HepG2 (cell line): ENCODE measurements around the gene ZCCHC10. TPM values are rescaled to one million over a fixed set of nuclear protein-coding genes. Genes with fewer than 3 reads are reported as not detected.

Experiments
- MAFG ChIP-seq: sonication (generic); formaldehyde crosslinking; IDR thresholded peaks from 2 replicates; pipeline ENCODE4 v1.5.1; 2020; ENCODE audit warnings: mild to moderate bottlenecking, missing genetic modification reagents
- NPAS2 ChIP-seq: sonication (generic); formaldehyde crosslinking; IDR thresholded peaks from 2 replicates; pipeline ENCODE4 v1.8.0; 2022; ENCODE audit warnings: mild to moderate bottlenecking, missing genetic modification reagents, borderline replicate concordance
- NR2F2 ChIP-seq: IDR thresholded peaks from 2 replicates; pipeline ENCODE4 v1.6.1; 2012; ENCODE audit warnings: low read depth, inconsistent platforms, borderline replicate concordance
- SUZ12 ChIP-seq: fragments of 150-350 bp; IDR thresholded peaks from 2 replicates; pipeline ENCODE4 v1.6.1; 2014; ENCODE audit warnings: low read depth, low read length
- TSC22D2 ChIP-seq: sonication (generic); formaldehyde crosslinking; IDR thresholded peaks from 2 replicates; pipeline ENCODE4 v1.5.1; 2020; ENCODE audit warnings: missing genetic modification reagents, mild to moderate bottlenecking, borderline replicate concordance
- ZNF225 ChIP-seq: sonication (generic); formaldehyde crosslinking; IDR thresholded peaks from 2 replicates; pipeline ENCODE4 v1.4.0; 2020; ENCODE audit warnings: mild to moderate bottlenecking, missing genetic modification reagents
- polyA plus RNA-seq, 8 experiments: library from polyadenylated mRNA; depleted of rRNA in 3 of 8; stranded (reverse) in 7 of 8; unstranded in 1 of 8; fragments of >200 nt; fragmentation: Illumina TruSeq in 4 of 8; extraction: Trizol in 4 of 8; gene quantifications; 2 replicates each; pipeline versions ENCODE4 v1.2.1 to v1.2.3, GENCODE V29; 2011 to 2016; ENCODE audit warnings: low read depth in 4 of 8, missing spikeins in 1 of 8, mixed read lengths in 1 of 8; ENCODE audit not compliant: insufficient read depth in 1 of 8
- total RNA-seq, 5 experiments: library from RNA; depleted of rRNA; stranded (reverse); fragments of >200 nt; fragmentation: Illumina TruSeq; extraction: Trizol; gene quantifications; 2 replicates each; pipeline ENCODE4 v1.2.3, GENCODE V29; 2016; ENCODE audit warnings: low read depth in 1 of 5
- TF ChIP-seq, protein P1 (sequence below): sonication (generic); formaldehyde crosslinking; IDR thresholded peaks from 2 replicates; pipeline ENCODE4 v1.4.0; 2020; ENCODE audit warnings: missing genetic modification reagents
- TF ChIP-seq, protein P2 (sequence below): sonication (generic); formaldehyde crosslinking; IDR thresholded peaks from 2 replicates; pipeline ENCODE4 v1.5.0; 2020; ENCODE audit warnings: mild to moderate bottlenecking, missing genetic modification reagents, borderline replicate concordance
- TF ChIP-seq, protein P3 (sequence below): sonication (generic); formaldehyde crosslinking; IDR thresholded peaks from 2 replicates; pipeline ENCODE4 v1.4.0; 2020; ENCODE audit warnings: missing genetic modification reagents, borderline replicate concordance
- TF ChIP-seq, protein P4 (sequence below): sonication (generic); formaldehyde crosslinking; IDR thresholded peaks from 2 replicates; pipeline ENCODE4 v1.4.0; 2020; ENCODE audit warnings: missing genetic modification reagents, borderline replicate concordance
- TF ChIP-seq, protein P5 (sequence below): sonication (generic); formaldehyde crosslinking; IDR thresholded peaks from 2 replicates; pipeline ENCODE4 v1.8.0; 2022; ENCODE audit warnings: low read depth, missing genetic modification reagents

ZCCHC10 gene
- total and polyA plus RNA-seq, 2 of the 13 experiments (the other 11 are each of a cell fraction or from before 2014, with no cell fraction given) = 40.7 to 48.2 TPM

DNA sequence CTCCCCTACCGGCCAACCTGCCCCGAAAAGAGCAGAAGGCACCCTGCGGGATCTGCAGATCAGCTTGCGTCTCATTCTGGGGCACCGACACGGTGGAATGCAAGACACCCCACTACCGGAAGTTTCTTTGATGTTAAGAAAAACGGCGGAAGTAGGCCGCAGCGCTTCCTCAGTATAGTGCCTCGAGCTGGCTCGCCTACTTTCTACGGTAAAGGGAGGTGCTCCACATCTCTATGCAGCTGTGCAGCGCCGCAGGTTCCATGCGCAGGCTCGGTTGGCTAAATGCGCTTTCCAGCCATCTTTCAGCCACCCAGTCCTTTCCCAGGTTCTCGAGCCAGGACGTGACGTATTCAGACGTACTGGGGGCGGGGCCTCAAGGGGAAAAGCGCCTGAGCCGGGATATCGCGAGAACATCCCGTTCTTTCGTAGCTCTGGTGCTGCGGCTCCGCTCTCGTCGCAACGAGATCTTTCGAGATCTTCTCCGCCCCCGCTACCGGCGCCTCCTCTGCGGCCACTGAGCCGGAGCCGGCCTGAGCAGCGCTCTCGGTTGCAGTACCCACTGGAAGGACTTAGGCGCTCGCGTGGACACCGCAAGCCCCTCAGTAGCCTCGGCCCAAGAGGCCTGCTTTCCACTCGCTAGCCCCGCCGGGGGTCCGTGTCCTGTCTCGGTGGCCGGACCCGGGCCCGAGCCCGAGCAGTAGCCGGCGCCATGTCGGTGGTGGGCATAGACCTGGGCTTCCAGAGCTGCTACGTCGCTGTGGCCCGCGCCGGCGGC is 25.4 kb upstream of the ZCCHC10 start, which contains the start of gene HSPA4 (continued):
- peak; percentile 44; the same call in 1 of the 2 replicates for TF ChIP-seq TSC22D2 (CRISPR knock-in tag)
- TF ChIP-seq MAFG (CRISPR knock-in tag) = no peak
- no peak for TF ChIP-seq NPAS2
- TF ChIP-seq, protein P1, sequence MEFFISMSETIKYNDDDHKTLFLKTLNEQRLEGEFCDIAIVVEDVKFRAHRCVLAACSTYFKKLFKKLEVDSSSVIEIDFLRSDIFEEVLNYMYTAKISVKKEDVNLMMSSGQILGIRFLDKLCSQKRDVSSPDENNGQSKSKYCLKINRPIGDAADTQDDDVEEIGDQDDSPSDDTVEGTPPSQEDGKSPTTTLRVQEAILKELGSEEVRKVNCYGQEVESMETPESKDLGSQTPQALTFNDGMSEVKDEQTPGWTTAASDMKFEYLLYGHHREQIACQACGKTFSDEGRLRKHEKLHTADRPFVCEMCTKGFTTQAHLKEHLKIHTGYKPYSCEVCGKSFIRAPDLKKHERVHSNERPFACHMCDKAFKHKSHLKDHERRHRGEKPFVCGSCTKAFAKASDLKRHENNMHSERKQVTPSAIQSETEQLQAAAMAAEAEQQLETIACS (CRISPR knock-in tag) = no peak
- no peak for TF ChIP-seq NR2F2
- TF ChIP-seq, protein P2, sequence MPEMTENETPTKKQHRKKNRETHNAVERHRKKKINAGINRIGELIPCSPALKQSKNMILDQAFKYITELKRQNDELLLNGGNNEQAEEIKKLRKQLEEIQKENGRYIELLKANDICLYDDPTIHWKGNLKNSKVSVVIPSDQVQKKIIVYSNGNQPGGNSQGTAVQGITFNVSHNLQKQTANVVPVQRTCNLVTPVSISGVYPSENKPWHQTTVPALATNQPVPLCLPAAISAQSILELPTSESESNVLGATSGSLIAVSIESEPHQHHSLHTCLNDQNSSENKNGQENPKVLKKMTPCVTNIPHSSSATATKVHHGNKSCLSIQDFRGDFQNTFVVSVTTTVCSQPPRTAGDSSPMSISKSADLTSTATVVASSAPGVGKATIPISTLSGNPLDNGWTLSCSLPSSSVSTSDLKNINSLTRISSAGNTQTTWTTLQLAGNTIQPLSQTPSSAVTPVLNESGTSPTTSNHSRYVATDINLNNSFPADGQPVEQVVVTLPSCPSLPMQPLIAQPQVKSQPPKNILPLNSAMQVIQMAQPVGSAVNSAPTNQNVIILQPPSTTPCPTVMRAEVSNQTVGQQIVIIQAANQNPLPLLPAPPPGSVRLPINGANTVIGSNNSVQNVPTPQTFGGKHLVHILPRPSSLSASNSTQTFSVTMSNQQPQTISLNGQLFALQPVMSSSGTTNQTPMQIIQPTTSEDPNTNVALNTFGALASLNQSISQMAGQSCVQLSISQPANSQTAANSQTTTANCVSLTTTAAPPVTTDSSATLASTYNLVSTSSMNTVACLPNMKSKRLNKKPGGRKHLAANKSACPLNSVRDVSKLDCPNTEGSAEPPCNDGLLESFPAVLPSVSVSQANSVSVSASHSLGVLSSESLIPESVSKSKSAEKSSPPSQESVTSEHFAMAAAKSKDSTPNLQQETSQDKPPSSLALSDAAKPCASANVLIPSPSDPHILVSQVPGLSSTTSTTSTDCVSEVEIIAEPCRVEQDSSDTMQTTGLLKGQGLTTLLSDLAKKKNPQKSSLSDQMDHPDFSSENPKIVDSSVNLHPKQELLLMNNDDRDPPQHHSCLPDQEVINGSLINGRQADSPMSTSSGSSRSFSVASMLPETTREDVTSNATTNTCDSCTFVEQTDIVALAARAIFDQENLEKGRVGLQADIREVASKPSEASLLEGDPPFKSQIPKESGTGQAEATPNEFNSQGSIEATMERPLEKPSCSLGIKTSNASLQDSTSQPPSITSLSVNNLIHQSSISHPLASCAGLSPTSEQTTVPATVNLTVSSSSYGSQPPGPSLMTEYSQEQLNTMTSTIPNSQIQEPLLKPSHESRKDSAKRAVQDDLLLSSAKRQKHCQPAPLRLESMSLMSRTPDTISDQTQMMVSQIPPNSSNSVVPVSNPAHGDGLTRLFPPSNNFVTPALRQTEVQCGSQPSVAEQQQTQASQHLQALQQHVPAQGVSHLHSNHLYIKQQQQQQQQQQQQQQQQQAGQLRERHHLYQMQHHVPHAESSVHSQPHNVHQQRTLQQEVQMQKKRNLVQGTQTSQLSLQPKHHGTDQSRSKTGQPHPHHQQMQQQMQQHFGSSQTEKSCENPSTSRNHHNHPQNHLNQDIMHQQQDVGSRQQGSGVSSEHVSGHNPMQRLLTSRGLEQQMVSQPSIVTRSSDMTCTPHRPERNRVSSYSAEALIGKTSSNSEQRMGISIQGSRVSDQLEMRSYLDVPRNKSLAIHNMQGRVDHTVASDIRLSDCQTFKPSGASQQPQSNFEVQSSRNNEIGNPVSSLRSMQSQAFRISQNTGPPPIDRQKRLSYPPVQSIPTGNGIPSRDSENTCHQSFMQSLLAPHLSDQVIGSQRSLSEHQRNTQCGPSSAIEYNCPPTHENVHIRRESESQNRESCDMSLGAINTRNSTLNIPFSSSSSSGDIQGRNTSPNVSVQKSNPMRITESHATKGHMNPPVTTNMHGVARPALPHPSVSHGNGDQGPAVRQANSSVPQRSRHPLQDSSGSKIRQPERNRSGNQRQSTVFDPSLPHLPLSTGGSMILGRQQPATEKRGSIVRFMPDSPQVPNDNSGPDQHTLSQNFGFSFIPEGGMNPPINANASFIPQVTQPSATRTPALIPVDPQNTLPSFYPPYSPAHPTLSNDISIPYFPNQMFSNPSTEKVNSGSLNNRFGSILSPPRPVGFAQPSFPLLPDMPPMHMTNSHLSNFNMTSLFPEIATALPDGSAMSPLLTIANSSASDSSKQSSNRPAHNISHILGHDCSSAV (CRISPR knock-in tag) = no peak
- TF ChIP-seq ZNF225 (CRISPR knock-in tag) = 0 out of 2 replicates have a peak, but pooled peaks have one; percentile 23
- TF ChIP-seq, protein P3, sequence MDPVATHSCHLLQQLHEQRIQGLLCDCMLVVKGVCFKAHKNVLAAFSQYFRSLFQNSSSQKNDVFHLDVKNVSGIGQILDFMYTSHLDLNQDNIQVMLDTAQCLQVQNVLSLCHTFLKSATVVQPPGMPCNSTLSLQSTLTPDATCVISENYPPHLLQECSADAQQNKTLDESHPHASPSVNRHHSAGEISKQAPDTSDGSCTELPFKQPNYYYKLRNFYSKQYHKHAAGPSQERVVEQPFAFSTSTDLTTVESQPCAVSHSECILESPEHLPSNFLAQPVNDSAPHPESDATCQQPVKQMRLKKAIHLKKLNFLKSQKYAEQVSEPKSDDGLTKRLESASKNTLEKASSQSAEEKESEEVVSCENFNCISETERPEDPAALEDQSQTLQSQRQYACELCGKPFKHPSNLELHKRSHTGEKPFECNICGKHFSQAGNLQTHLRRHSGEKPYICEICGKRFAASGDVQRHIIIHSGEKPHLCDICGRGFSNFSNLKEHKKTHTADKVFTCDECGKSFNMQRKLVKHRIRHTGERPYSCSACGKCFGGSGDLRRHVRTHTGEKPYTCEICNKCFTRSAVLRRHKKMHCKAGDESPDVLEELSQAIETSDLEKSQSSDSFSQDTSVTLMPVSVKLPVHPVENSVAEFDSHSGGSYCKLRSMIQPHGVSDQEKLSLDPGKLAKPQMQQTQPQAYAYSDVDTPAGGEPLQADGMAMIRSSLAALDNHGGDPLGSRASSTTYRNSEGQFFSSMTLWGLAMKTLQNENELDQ (CRISPR knock-in tag) = no peak
- TF ChIP-seq, protein P4, sequence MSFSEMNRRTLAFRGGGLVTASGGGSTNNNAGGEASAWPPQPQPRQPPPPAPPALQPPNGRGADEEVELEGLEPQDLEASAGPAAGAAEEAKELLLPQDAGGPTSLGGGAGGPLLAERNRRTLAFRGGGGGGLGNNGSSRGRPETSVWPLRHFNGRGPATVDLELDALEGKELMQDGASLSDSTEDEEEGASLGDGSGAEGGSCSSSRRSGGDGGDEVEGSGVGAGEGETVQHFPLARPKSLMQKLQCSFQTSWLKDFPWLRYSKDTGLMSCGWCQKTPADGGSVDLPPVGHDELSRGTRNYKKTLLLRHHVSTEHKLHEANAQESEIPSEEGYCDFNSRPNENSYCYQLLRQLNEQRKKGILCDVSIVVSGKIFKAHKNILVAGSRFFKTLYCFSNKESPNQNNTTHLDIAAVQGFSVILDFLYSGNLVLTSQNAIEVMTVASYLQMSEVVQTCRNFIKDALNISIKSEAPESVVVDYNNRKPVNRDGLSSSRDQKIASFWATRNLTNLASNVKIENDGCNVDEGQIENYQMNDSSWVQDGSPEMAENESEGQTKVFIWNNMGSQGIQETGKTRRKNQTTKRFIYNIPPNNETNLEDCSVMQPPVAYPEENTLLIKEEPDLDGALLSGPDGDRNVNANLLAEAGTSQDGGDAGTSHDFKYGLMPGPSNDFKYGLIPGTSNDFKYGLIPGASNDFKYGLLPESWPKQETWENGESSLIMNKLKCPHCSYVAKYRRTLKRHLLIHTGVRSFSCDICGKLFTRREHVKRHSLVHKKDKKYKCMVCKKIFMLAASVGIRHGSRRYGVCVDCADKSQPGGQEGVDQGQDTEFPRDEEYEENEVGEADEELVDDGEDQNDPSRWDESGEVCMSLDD (CRISPR knock-in tag) = peak; percentile 45; the same call in 1 of the 2 replicates
- TF ChIP-seq, protein P5, sequence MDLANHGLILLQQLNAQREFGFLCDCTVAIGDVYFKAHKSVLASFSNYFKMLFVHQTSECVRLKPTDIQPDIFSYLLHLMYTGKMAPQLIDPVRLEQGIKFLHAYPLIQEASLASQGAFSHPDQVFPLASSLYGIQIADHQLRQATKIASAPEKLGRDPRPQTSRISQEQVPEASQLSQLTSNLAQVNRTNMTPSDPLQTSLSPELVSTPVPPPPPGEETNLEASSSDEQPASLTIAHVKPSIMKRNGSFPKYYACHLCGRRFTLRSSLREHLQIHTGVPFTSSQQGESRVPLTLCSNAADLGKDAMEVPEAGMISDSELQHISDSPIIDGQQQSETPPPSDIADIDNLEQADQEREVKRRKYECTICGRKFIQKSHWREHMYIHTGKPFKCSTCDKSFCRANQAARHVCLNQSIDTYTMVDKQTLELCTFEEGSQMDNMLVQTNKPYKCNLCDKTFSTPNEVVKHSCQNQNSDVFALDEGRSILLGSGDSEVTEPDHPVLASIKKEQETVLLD (CRISPR knock-in tag) = peak; percentile 75; the same call in 1 of the 2 replicates
- TF ChIP-seq SUZ12 = no peak
